Upper lobe of left lung (tissue), 6 donors: Measurements from ENCODE around the gene KHNYN. TPM values are rescaled to one million over a fixed set of nuclear protein-coding genes. Genes with fewer than 3 reads are reported as not detected.
A peak's percentile ranks its signal among the peaks of the same experiment; 100 is the strongest.
"Not testable (repeated sequence)": the region's sequence is repeated elsewhere in the genome, so short reads cannot be mapped to it uniquely, and the experiment has no call there.

Experiments
- ATAC-seq, 2 donors: fragments of 200-7000 bp; cut with Tn5 transposase; one replicate each; pipeline ENCODE4 v1.9.1; 2022; ENCODE audit warnings: mild to moderate bottlenecking in 2 of 2, moderate library complexity in 2 of 2; ENCODE audit not compliant: low FRiP score in 2 of 2
- DNase-seq, 2 donors: peaks; one replicate each; pipeline ENCODE4 v3.0.0-alpha.2; 2019 to 2020
- H3K27ac ChIP-seq, 4 donors: fragments of 200-600 bp; sonication (generic); one replicate each; pipeline ENCODE4 v1.5.1; 2016 to 2019
- H3K27me3 ChIP-seq, 4 donors: fragments of 200-600 bp; sonication (generic); one replicate each; pipeline ENCODE4 v1.5.1; 2017 to 2019
- H3K36me3 ChIP-seq, 4 donors: fragments of 200-600 bp; sonication (generic); one replicate each; pipeline ENCODE4 v1.5.1; 2016 to 2019
- H3K4me1 ChIP-seq, 4 donors: fragments of 200-600 bp; sonication (generic); one replicate each; pipeline ENCODE4 v1.5.1; 2018 to 2019
- H3K4me3 ChIP-seq, 4 donors: fragments of 200-600 bp; sonication (generic); one replicate each; pipeline ENCODE4 v1.5.1; 2017 to 2019; ENCODE audit warnings: mild to moderate bottlenecking in 2 of 4, moderate library complexity in 1 of 4
- H3K9me3 ChIP-seq, 4 donors: fragments of 200-600 bp; sonication (generic); one replicate each; pipeline ENCODE4 v1.5.1; 2018 to 2019
- EP300 ChIP-seq, 4 donors: sonication (generic); formaldehyde crosslinking; IDR thresholded peaks; one replicate each; pipeline ENCODE4 v1.5.1; 2017; ENCODE audit warnings: antibody characterized with exemption in 4 of 4, control low read depth in 2 of 4
- POLR2A ChIP-seq, 4 donors: fragments of 450-650 bp; IDR thresholded peaks; one replicate each; pipeline ENCODE4 v1.5.1; 2016 to 2017; ENCODE audit warnings: antibody characterized with exemption in 4 of 4, mild to moderate bottlenecking in 2 of 4
- POLR2AphosphoS5 ChIP-seq, 2 donors: sonication (generic); formaldehyde crosslinking; IDR thresholded peaks; one replicate each; pipeline ENCODE4 v1.5.1; 2017; ENCODE audit warnings: antibody characterized with exemption in 2 of 2
- WGBS, 2 donors: methylation state at CpG; one replicate each; pipeline ENCODE4 v1.1.5; 2017 to 2018; 5-methylcytosine and 5-hydroxymethylcytosine counted together
- total RNA-seq, 6 donors: library from RNA; depleted of rRNA in 4 of 6; stranded (reverse); fragments of >200 nt in 4 of 6; gene quantifications; one replicate each; pipeline versions ENCODE4 v1.1.0 to v1.2.1, GENCODE V29; 2016 to 2021
- TF ChIP-seq, protein P1 (sequence below), 6 experiments: fragments of 450-650 bp in 4 of 6; fragments of 200-600 bp in 2 of 6; sonication (generic) in 2 of 6; IDR thresholded peaks; one replicate each; pipeline ENCODE4 v1.5.1; 2016 to 2019; ENCODE audit warnings: antibody characterized with exemption in 6 of 6
- donor health status: DM: no; HTN: no; CAD: no; lungs with moderate emphysema.
- donor health status: DM: no; HTN: yes; CAD: no; lungs with severe emphysema.

Gene KHNYN
- total RNA-seq, 6 donors from 2014 or later: 43.9 to 136 (median 66.4) TPM

- peaks cover 7 to 38% (median 35%) of the 10 kb centered on the region in 4 donors for H3K36me3 ChIP-seq
- DNase-seq: peak; percentile 96 to 97
- ATAC-seq: peak; percentile 97
- peaks cover 30 to 51% (median 35%) of the 10 kb centered on the region in 4 donors for H3K4me1 ChIP-seq
- peak within 1 kb of the TSS; percentile 95 to 100 (median 96) for H3K27ac ChIP-seq
- peak within 1 kb of the TSS; percentile 25 to 72 (median 66) for H3K4me3 ChIP-seq
- no peaks in the 10 kb centered on the region for H3K27me3 ChIP-seq
- WGBS, 2 donors: 0 to 1% methylated on average over 35 to 52 of the region's 52 CpGs
- no peaks in the 10 kb centered on the region for H3K9me3 ChIP-seq
- TF ChIP-seq EP300 (IDR thresholded peaks at IDR 0.05) (peak in 1 of 4 donors; percentile 5), POLR2AphosphoS5 (IDR thresholded peaks at IDR 0.05) (peak; percentile 85 to 90), POLR2A (IDR thresholded peaks at IDR 0.05) (peak; percentile 69 to 92 (median 81))
- TF ChIP-seq, protein P1, sequence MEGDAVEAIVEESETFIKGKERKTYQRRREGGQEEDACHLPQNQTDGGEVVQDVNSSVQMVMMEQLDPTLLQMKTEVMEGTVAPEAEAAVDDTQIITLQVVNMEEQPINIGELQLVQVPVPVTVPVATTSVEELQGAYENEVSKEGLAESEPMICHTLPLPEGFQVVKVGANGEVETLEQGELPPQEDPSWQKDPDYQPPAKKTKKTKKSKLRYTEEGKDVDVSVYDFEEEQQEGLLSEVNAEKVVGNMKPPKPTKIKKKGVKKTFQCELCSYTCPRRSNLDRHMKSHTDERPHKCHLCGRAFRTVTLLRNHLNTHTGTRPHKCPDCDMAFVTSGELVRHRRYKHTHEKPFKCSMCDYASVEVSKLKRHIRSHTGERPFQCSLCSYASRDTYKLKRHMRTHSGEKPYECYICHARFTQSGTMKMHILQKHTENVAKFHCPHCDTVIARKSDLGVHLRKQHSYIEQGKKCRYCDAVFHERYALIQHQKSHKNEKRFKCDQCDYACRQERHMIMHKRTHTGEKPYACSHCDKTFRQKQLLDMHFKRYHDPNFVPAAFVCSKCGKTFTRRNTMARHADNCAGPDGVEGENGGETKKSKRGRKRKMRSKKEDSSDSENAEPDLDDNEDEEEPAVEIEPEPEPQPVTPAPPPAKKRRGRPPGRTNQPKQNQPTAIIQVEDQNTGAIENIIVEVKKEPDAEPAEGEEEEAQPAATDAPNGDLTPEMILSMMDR (IDR thresholded peaks at IDR 0.05): peak in 2 of 6 experiments; percentile 7 to 34
Measured at GRCh38 chr14:24442240-24443052, 12.7 kb downstream of the KHNYN start, which contains the start of gene SDR39U1. Gene SDR39U1 (minus strand): TSS chr14:24442776. CDS start chr14:24442769, 7 bp downstream.

GRCh38 chr14:24443053-24443665 lies 13.4 kb downstream of the KHNYN start:
- H3K4me1 ChIP-seq: peaks cover 23 to 43% (median 28%) of the 10 kb centered on the region in 4 donors
- DNase-seq (no peak), ATAC-seq (no peak)
- peak overlapping the region; percentile 70 to 100 (median 96) for H3K27ac ChIP-seq
- TF ChIP-seq EP300 (IDR thresholded peaks at IDR 0.05) (no peak), POLR2AphosphoS5 (IDR thresholded peaks at IDR 0.05) (no peak), POLR2A (IDR thresholded peaks at IDR 0.05) (no peak)
- TF ChIP-seq, protein P1 (IDR thresholded peaks at IDR 0.05): no peak
- no peaks in the 10 kb centered on the region for H3K9me3 ChIP-seq
- H3K4me3 ChIP-seq: peak overlapping the region; percentile 17 to 72 (median 66)
- peaks cover 4 to 31% (median 30%) of the 10 kb centered on the region in 4 donors for H3K36me3 ChIP-seq
- H3K27me3 ChIP-seq: no peaks in the 10 kb centered on the region
- WGBS, 2 donors: 4 to 7% methylated on average over 6 of the region's 7 CpGs

GRCh38 chr14:24450828-24451227 lies 21.1 kb downstream of the KHNYN start:
- ATAC-seq, H3K27me3 ChIP-seq, H3K27ac ChIP-seq, H3K36me3 ChIP-seq, DNase-seq, H3K9me3 ChIP-seq, H3K4me1 ChIP-seq, H3K4me3 ChIP-seq: not testable (repeated sequence)
- WGBS, 2 donors: 92 to 98% methylated on average over 2 of the region's 2 CpGs

- H3K27me3 ChIP-seq: no peaks in the 10 kb centered on the region
- no peaks in the 10 kb centered on the region for H3K9me3 ChIP-seq
- no peak for ATAC-seq
- no peaks in the 10 kb centered on the region for H3K4me1 ChIP-seq
- H3K4me3 ChIP-seq: no peak overlapping the region
- no peak for DNase-seq
- TF ChIP-seq POLR2A (IDR thresholded peaks at IDR 0.05) (no peak), POLR2AphosphoS5 (IDR thresholded peaks at IDR 0.05) (no peak), EP300 (IDR thresholded peaks at IDR 0.05) (no peak)
- TF ChIP-seq, protein P1 (IDR thresholded peaks at IDR 0.05): no peak
- no peak overlapping the region for H3K27ac ChIP-seq
- no peaks in the 10 kb centered on the region for H3K36me3 ChIP-seq
Measured at GRCh38 chr14:24456980-24457379, 27.2 kb downstream of the KHNYN start.

GRCh38 chr14:24458736-24459135 lies 29.0 kb downstream of the KHNYN start:
- WGBS, 2 donors: 60 to 73% methylated on average over 1 of the region's 1 CpG
- no peak for ATAC-seq
- H3K9me3 ChIP-seq: no peaks in the 10 kb centered on the region

More at GRCh38 chr14:24458736-24459135, 29.0 kb downstream of the KHNYN start:
- Histone ChIP-seq H3K27ac (no peak overlapping the region), H3K36me3 (no peaks in the 10 kb centered on the region), H3K27me3 (no peaks in the 10 kb centered on the region), H3K4me3 (no peak overlapping the region), H3K4me1 (no peaks in the 10 kb centered on the region)
- TF ChIP-seq EP300 (IDR thresholded peaks at IDR 0.05): no peak
- TF ChIP-seq, protein P1 (IDR thresholded peaks at IDR 0.05): no peak
- TF ChIP-seq POLR2AphosphoS5 (IDR thresholded peaks at IDR 0.05): no peak
- TF ChIP-seq POLR2A (IDR thresholded peaks at IDR 0.05): no peak
- no peak for DNase-seq
